T-cell (primary cell): Measurements from ENCODE around the gene SOS1. TPM values are rescaled to one million over a fixed set of nuclear protein-coding genes. Genes with fewer than 3 reads are reported as not detected.

Experiments used
- ATAC-seq, 4 experiments: fragments of 200-7000 bp in 3 of 4; fragments of 150-1000 bp in 1 of 4; cut with Tn5 transposase; replicated peaks in 1 of 4; 1 replicate in 3 of 4; 2 replicates in 1 of 4; pipeline ENCODE4 v1.10.0; 2021; ENCODE audit warnings: moderate library complexity in 3 of 4, mild to moderate bottlenecking in 2 of 4, moderate number of reproducible peaks in 1 of 4
- CTCF ChIA-PET, 2 donors: fragments of 300-600 bp; sonication (Branson Sonifier 250); formaldehyde crosslinking; loops; one replicate each; lab custom pipeline; 2022; ENCODE audit warnings: antibody characterized with exemption in 2 of 2; lab: Charles Lee
- POLR2A ChIA-PET, 2 donors: fragments of 300-600 bp; sonication (Branson Sonifier 250); formaldehyde crosslinking; loops; one replicate each; lab custom pipeline; 2022; ENCODE audit warnings: antibody characterized with exemption in 2 of 2; lab: Charles Lee
- DNase-seq, 35 experiments: peaks; one replicate each; pipeline versions ENCODE4 v3.0.0 to v3.0.0-alpha.2; 2013 to 2023
- H3K27ac ChIP-seq: one replicate; pipeline ENCODE4 v1.5.1; 2013; ENCODE audit warnings: low read length
- H3K27me3 ChIP-seq, 2 experiments: replicated peaks in 1 of 2; 1 replicate in 1 of 2; 2 replicates in 1 of 2; pipeline versions ENCODE4 v1.6.1 to v1.7.0; 2013; ENCODE audit warnings: low read length in 1 of 2, mixed read lengths in 1 of 2; ENCODE audit not compliant: control insufficient read depth in 2 of 2, insufficient read depth in 2 of 2; ENCODE audit errors: extremely low read depth in 1 of 2
- H3K36me3 ChIP-seq, 2 donors: 1 replicate in 1 of 2; 2 replicates in 1 of 2; pipeline versions ENCODE4 v1.6.1 to v1.7.0; 2013; ENCODE audit warnings: low read length in 1 of 2; ENCODE audit not compliant: control insufficient read depth in 2 of 2, insufficient read depth in 1 of 2; ENCODE audit errors: extremely low read depth in 1 of 2
- H3K4me1 ChIP-seq, 2 experiments: 1 replicate in 1 of 2; 2 replicates in 1 of 2; pipeline versions ENCODE4 v1.6.1 to v1.7.0; 2013; ENCODE audit warnings: low read length in 2 of 2, mixed read lengths in 1 of 2; ENCODE audit not compliant: insufficient read depth in 2 of 2, control insufficient read depth in 1 of 2; ENCODE audit errors: extremely low read depth in 1 of 2
- H3K4me3 ChIP-seq, 2 donors: 1 replicate in 1 of 2; 2 replicates in 1 of 2; pipeline versions ENCODE4 v1.5.1 to v1.7.0; 2013; ENCODE audit warnings: mild to moderate bottlenecking in 2 of 2, low read length in 1 of 2, moderate library complexity in 1 of 2; ENCODE audit not compliant: control insufficient read depth in 1 of 2; ENCODE audit errors: extremely low read depth in 1 of 2
- H3K9me3 ChIP-seq: 2 replicates; pipeline ENCODE4 v1.7.0; 2013
- H3K27ac Mint-ChIP-seq, 2 donors: one replicate each; pipeline ENCODE4 v1.8.0; 2020 to 2021; ENCODE audit warnings: mild to moderate bottlenecking in 2 of 2, mixed read lengths in 2 of 2
- H3K27me3 Mint-ChIP-seq, 2 donors: one replicate each; pipeline ENCODE4 v1.8.0; 2021 to 2022; ENCODE audit warnings: mixed read lengths in 2 of 2
- H3K36me3 Mint-ChIP-seq: one replicate; pipeline ENCODE4 v1.8.0; 2021; ENCODE audit warnings: mixed read lengths
- H3K4me1 Mint-ChIP-seq, 3 donors: one replicate each; pipeline ENCODE4 v1.8.0; 2020 to 2022; ENCODE audit warnings: mixed read lengths in 3 of 3, mild to moderate bottlenecking in 1 of 3
- H3K4me3 Mint-ChIP-seq, 3 donors: one replicate each; pipeline ENCODE4 v1.8.0; 2020 to 2022; ENCODE audit warnings: mild to moderate bottlenecking in 3 of 3, mixed read lengths in 3 of 3, moderate library complexity in 3 of 3
- H3K9me3 Mint-ChIP-seq, 3 donors: one replicate each; pipeline ENCODE4 v1.8.0; 2020 to 2022; ENCODE audit warnings: mixed read lengths in 3 of 3
- WGBS: methylation state at CpG from one replicate; pipeline ENCODE4 v1.1.5; 2013; ENCODE audit warnings: missing lambda C conversion rate; ENCODE audit not compliant: insufficient coverage; 5-methylcytosine and 5-hydroxymethylcytosine counted together
- total RNA-seq, 35 experiments: library from RNA in 6 of 35; stranded (reverse) in 6 of 35; fragments of 120-200 nt in 1 of 35; gene quantifications; one replicate each; pipeline versions ENCODE4 v1.2.1 to v1.2.4 and lab custom pipeline; 2013 to 2026

Gene SOS1
- total RNA-seq, 5 donors from 2014 or later (not counting 1 experiment from before 2014, with no cell fraction given): 44.3 to 138 (median 82.9) TPM

- ATAC-seq (no peak), DNase-seq (peak in 1 of 35 experiments; percentile 30)
- peak overlapping the region; percentile 35 for H3K27ac ChIP-seq
- H3K4me3 ChIP-seq: peak overlapping the region; percentile 47 to 73
- 47% methylated on average over 1 of the region's 6 CpGs for WGBS
- H3K36me3 ChIP-seq: peaks cover 0 to 4% of the 10 kb centered on the region in 2 donors
- Mint-ChIP-seq H3K27me3 (no peaks in the 10 kb centered on the region), H3K4me1 (peaks cover 64 to 75% (median 74%) of the 10 kb centered on the region in 3 donors), H3K36me3 (peaks cover 37% of the 10 kb centered on the region), H3K4me3 (peak overlapping the region; percentile 90 to 98 (median 93)), H3K27ac (peak overlapping the region; percentile 93), H3K9me3 (no peaks in the 10 kb centered on the region)
- ChIA-PET CTCF (interaction anchor here (0.7 to 3.8 kb wide), 6 partner anchors 22 to 110 kb away, joined by 3 to 32 read pairs (median 4); no protein-coding TSS in a partner anchor), POLR2A (interaction anchor here (0.7 to 1.4 kb wide), 4 partner anchors 56 to 552 kb away, joined by 3 to 7 read pairs (median 4); partner anchors contain the start of gene SRSF7 (in 1 of the 2))
- H3K4me1 ChIP-seq: peaks cover 29 to 46% of the 10 kb centered on the region in 2 experiments
- H3K27me3 ChIP-seq: no peaks in the 10 kb centered on the region
- H3K9me3 ChIP-seq: no peaks in the 10 kb centered on the region
Observed at GRCh38 chr2:39118786-39119499, 1.9 kb downstream of the SOS1 start.

GRCh38 chr2:39115556-39115955, 5.3 kb downstream of the SOS1 start:
- CTCF ChIA-PET: interaction anchor here in 1 of 2 donors (0.6 kb wide), 1 partner anchor 24 kb away, joined by 3 read pairs; no protein-coding TSS in a partner anchor
- H3K9me3 Mint-ChIP-seq: no peaks in the 10 kb centered on the region
- Histone ChIP-seq H3K27ac (no peak overlapping the region), H3K9me3 (no peaks in the 10 kb centered on the region), H3K4me1 (peaks cover 16 to 23% of the 10 kb centered on the region in 2 experiments), H3K36me3 (peaks cover 0 to 10% of the 10 kb centered on the region in 2 donors), H3K4me3 (no peak overlapping the region), H3K27me3 (no peaks in the 10 kb centered on the region)
- H3K4me3 Mint-ChIP-seq: peak overlapping the region in 1 of 3 donors; percentile 8
- no CpG with 5 or more reads among the region's 1 CpG for WGBS
- no peaks in the 10 kb centered on the region for H3K27me3 Mint-ChIP-seq
- POLR2A ChIA-PET: no interaction called here
- H3K27ac Mint-ChIP-seq: no peak overlapping the region
- no peak for ATAC-seq
- no peak for DNase-seq
- H3K4me1 Mint-ChIP-seq: peaks cover 76 to 79% (median 76%) of the 10 kb centered on the region in 3 donors
- H3K36me3 Mint-ChIP-seq: peaks cover 58% of the 10 kb centered on the region

GRCh38 chr2:39114771-39115170, 6.1 kb downstream of the SOS1 start:
- CTCF ChIA-PET: interaction anchor here (1.0 to 2.0 kb wide), 2 partner anchors 18 to 56 kb away, joined by 3 to 7 read pairs; no protein-coding TSS in a partner anchor
- Histone ChIP-seq H3K9me3 (no peaks in the 10 kb centered on the region), H3K36me3 (peaks cover 0 to 10% of the 10 kb centered on the region in 2 donors), H3K27ac (no peak overlapping the region), H3K27me3 (no peaks in the 10 kb centered on the region), H3K4me3 (no peak overlapping the region), H3K4me1 (peaks cover 17 to 23% of the 10 kb centered on the region in 2 experiments)
- peak overlapping the region in 1 of 3 donors; percentile 5 for H3K4me3 Mint-ChIP-seq
- WGBS: 92% methylated on average over 3 of the region's 3 CpGs
- no peak for ATAC-seq
- H3K27ac Mint-ChIP-seq: peak overlapping the region; percentile 15 to 71
- H3K4me1 Mint-ChIP-seq: peaks cover 82 to 86% (median 84%) of the 10 kb centered on the region in 3 donors
- H3K36me3 Mint-ChIP-seq: peaks cover 58% of the 10 kb centered on the region
- DNase-seq: no peak
- POLR2A ChIA-PET: no interaction called here
- H3K9me3 Mint-ChIP-seq: no peaks in the 10 kb centered on the region
- H3K27me3 Mint-ChIP-seq: no peaks in the 10 kb centered on the region

GRCh38 chr2:39109537-39109936, 11.3 kb downstream of the SOS1 start:
- ATAC-seq (no peak), DNase-seq (no peak)
- Histone ChIP-seq H3K27me3 (no peaks in the 10 kb centered on the region), H3K36me3 (peaks cover 0 to 7% of the 10 kb centered on the region in 2 donors), H3K4me3 (no peak overlapping the region), H3K4me1 (peaks cover 2 to 21% of the 10 kb centered on the region in 2 experiments), H3K9me3 (no peaks in the 10 kb centered on the region), H3K27ac (no peak overlapping the region)
- ChIA-PET POLR2A (interaction anchor here in 1 of 2 donors (0.5 to 1.2 kb wide), 2 partner anchors 14 to 123 kb away, joined by 3 read pairs; no protein-coding TSS in a partner anchor), CTCF (interaction anchor here (0.5 to 1.1 kb wide), 3 partner anchors 15 to 115 kb away, joined by 4 to 11 read pairs (median 5); no protein-coding TSS in a partner anchor)
- H3K36me3 Mint-ChIP-seq: peaks cover 25% of the 10 kb centered on the region
- no peak overlapping the region for H3K4me3 Mint-ChIP-seq
- no peaks in the 10 kb centered on the region for H3K27me3 Mint-ChIP-seq
- no peaks in the 10 kb centered on the region for H3K9me3 Mint-ChIP-seq
- no CpG with 5 or more reads among the region's 1 CpG for WGBS
- peak overlapping the region in 1 of 2 donors; percentile 56 for H3K27ac Mint-ChIP-seq
- peaks cover 69 to 74% (median 69%) of the 10 kb centered on the region in 3 donors for H3K4me1 Mint-ChIP-seq

GRCh38 chr2:39108377-39108776, 12.5 kb downstream of the SOS1 start:
- Histone ChIP-seq H3K27ac (no peak overlapping the region), H3K4me3 (no peak overlapping the region), H3K9me3 (no peaks in the 10 kb centered on the region), H3K27me3 (no peaks in the 10 kb centered on the region), H3K36me3 (peaks cover 0 to 7% of the 10 kb centered on the region in 2 donors), H3K4me1 (peaks cover 2 to 23% of the 10 kb centered on the region in 2 experiments)
- ATAC-seq (no peak), DNase-seq (no peak)
- Mint-ChIP-seq H3K4me3 (no peak overlapping the region), H3K27me3 (no peaks in the 10 kb centered on the region), H3K4me1 (peaks cover 69 to 78% (median 71%) of the 10 kb centered on the region in 3 donors), H3K36me3 (peaks cover 27% of the 10 kb centered on the region), H3K9me3 (no peaks in the 10 kb centered on the region), H3K27ac (peak overlapping the region in 1 of 2 donors; percentile 12)
- ChIA-PET POLR2A (interaction anchor here in 1 of 2 donors (0.6 kb wide), 1 partner anchor 319 kb away, joined by 3 read pairs; no protein-coding TSS in a partner anchor), CTCF (no interaction called here)
- WGBS: 89% methylated on average over 1 of the region's 1 CpG

GRCh38 chr2:39107724-39108273, 13.1 kb downstream of the SOS1 start:
- peaks cover 71 to 79% (median 71%) of the 10 kb centered on the region in 3 donors for H3K4me1 Mint-ChIP-seq
- 88% methylated on average over 2 of the region's 2 CpGs for WGBS
- Histone ChIP-seq H3K4me3 (no peak overlapping the region), H3K9me3 (no peaks in the 10 kb centered on the region), H3K27me3 (no peaks in the 10 kb centered on the region), H3K36me3 (peaks cover 0 to 6% of the 10 kb centered on the region in 2 donors), H3K27ac (no peak overlapping the region), H3K4me1 (peaks cover 2 to 23% of the 10 kb centered on the region in 2 experiments)
- POLR2A ChIA-PET: no interaction called here
- H3K9me3 Mint-ChIP-seq: no peaks in the 10 kb centered on the region
- peaks cover 28% of the 10 kb centered on the region for H3K36me3 Mint-ChIP-seq
- DNase-seq (no peak), ATAC-seq (no peak)
- no peaks in the 10 kb centered on the region for H3K27me3 Mint-ChIP-seq
- CTCF ChIA-PET: interaction anchor here in 1 of 2 donors (0.6 kb wide), 1 partner anchor 39 kb away, joined by 6 read pairs; no protein-coding TSS in a partner anchor
- peak overlapping the region; percentile 38 to 40 for H3K27ac Mint-ChIP-seq
- H3K4me3 Mint-ChIP-seq: no peak overlapping the region
